Right lobe of liver (tissue), 6 donors: ENCODE data around the gene MAPK14. TPM values are rescaled to one million over a fixed set of nuclear protein-coding genes. Genes with fewer than 3 reads are reported as not detected.

Source experiments
- ATAC-seq, 4 donors: fragments of 200-7000 bp; cut with Tn5 transposase; one replicate each; pipeline ENCODE4 v1.9.1; 2020; ENCODE audit warnings: mild to moderate bottlenecking in 4 of 4, moderate library complexity in 4 of 4
- DNase-seq, 3 donors: peaks; one replicate each; pipeline ENCODE4 v3.0.0-alpha.2; 2020
- H3K27ac ChIP-seq, 3 donors: fragments of 200-600 bp; one replicate each; pipeline ENCODE4 v1.8.0; 2022
- H3K27me3 ChIP-seq, 2 donors: fragments of 200-600 bp; one replicate each; pipeline ENCODE4 v1.8.0; 2022
- H3K36me3 ChIP-seq, 4 donors: fragments of 200-600 bp; sonication (generic) in 1 of 4; one replicate each; pipeline versions ENCODE4 v1.5.1 to v1.8.0; 2017 to 2022; ENCODE audit warnings: control low read depth in 1 of 4
- H3K4me1 ChIP-seq, 4 donors: fragments of 200-600 bp; sonication (generic) in 1 of 4; one replicate each; pipeline versions ENCODE4 v1.5.1 to v1.8.0; 2017 to 2022; ENCODE audit warnings: control low read depth in 1 of 4
- H3K4me3 ChIP-seq, 3 donors: fragments of 200-600 bp; one replicate each; pipeline ENCODE4 v1.8.0; 2022
- H3K9me3 ChIP-seq, 4 donors: fragments of 200-600 bp; sonication (generic) in 1 of 4; one replicate each; pipeline versions ENCODE4 v1.5.1 to v1.8.0; 2017 to 2022; ENCODE audit warnings: control low read depth in 1 of 4
- POLR2A ChIP-seq: fragments of 450-650 bp; IDR thresholded peaks from one replicate; pipeline ENCODE4 v1.6.1; 2017; ENCODE audit warnings: antibody characterized with exemption, mild to moderate bottlenecking
- WGBS: methylation state at CpG from one replicate; pipeline ENCODE4 v1.1.6; 2018; ENCODE audit warnings: low coverage, low lambda C conversion rate; ENCODE audit not compliant: insufficient coverage; ENCODE audit errors: missing lambda C conversion rate; 5-methylcytosine and 5-hydroxymethylcytosine counted together
- intact Hi-C, 2 donors: fragments of 100-400 bp; cut with DNase I; formaldehyde crosslinking; loops; one replicate each; pipeline versions ENCODE4 v1.11.2 to v1.14.1; 2022
- total RNA-seq, 6 experiments: library from RNA; depleted of rRNA in 2 of 6; stranded (reverse); fragments of >200 nt in 2 of 6; fragmentation: NEBNext Ultra II Directional in 3 of 6; extraction: Animal tissue kit (Norgen Biotek cat#: 25700) in 3 of 6; gene quantifications; one replicate each; pipeline versions ENCODE4 v1.1.0 to v1.2.4, GENCODE V29; 2016 to 2023
- TF ChIP-seq, protein P1 (sequence below), 4 donors: fragments of 200-600 bp in 3 of 4; fragments of 450-650 bp in 1 of 4; IDR thresholded peaks; one replicate each; pipeline versions ENCODE4 v1.5.1 to v1.8.0; 2016 to 2022; ENCODE audit warnings: antibody characterized with exemption in 4 of 4, mild to moderate bottlenecking in 2 of 4
- donor health status: DM: no; HTN: yes; CAD: no.
- donor health status: DM: no; HTN: no; CAD: no.
- donor health status: DM: no; HTN: no; CAD: no.
- donor health status: DM: no; HTN: yes; CAD: no.
- donor health status: DM: no; HTN: yes; CAD: no.

Gene MAPK14
- total RNA-seq, 6 experiments from 2014 or later, result 37.9 to 53.3 (median 45.3) TPM

DNA sequence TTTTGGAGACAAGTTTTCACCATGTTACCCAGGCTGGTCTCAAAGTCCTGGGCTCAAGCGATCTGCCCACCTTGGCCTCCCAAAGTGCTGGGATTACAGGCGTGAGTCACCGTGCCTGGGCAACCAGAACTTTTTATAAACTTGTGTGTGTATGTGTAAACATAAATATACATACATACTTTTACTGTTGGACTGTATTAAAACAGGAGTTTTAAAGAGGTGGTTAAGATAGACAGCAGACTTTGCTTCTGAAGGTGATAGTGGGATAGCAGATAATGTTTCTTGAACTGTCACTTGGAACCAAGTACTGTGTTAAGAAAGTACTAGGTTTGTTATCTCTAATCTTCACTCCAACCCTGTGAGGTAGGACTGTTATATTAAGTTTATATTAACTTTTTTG is 74.1 kb downstream of the MAPK14 start:
- no peak overlapping the region for H3K4me3 ChIP-seq
- H3K36me3 ChIP-seq, result peaks cover 0 to 43% (median 11%) of the 10 kb centered on the region in 4 donors
- H3K27ac ChIP-seq, result no peak overlapping the region
- DNase-seq (no peak), ATAC-seq (no peak)
- no peaks in the 10 kb centered on the region for H3K9me3 ChIP-seq
- TF ChIP-seq POLR2A, result no peak
- TF ChIP-seq, protein P1, sequence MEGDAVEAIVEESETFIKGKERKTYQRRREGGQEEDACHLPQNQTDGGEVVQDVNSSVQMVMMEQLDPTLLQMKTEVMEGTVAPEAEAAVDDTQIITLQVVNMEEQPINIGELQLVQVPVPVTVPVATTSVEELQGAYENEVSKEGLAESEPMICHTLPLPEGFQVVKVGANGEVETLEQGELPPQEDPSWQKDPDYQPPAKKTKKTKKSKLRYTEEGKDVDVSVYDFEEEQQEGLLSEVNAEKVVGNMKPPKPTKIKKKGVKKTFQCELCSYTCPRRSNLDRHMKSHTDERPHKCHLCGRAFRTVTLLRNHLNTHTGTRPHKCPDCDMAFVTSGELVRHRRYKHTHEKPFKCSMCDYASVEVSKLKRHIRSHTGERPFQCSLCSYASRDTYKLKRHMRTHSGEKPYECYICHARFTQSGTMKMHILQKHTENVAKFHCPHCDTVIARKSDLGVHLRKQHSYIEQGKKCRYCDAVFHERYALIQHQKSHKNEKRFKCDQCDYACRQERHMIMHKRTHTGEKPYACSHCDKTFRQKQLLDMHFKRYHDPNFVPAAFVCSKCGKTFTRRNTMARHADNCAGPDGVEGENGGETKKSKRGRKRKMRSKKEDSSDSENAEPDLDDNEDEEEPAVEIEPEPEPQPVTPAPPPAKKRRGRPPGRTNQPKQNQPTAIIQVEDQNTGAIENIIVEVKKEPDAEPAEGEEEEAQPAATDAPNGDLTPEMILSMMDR (IDR thresholded peaks at IDR 0.05), result no peak
- WGBS, result 100% methylated on average over 1 of the region's 3 CpGs
- intact Hi-C loops, result no loop called here
- peaks cover 0 to 6% (median 3%) of the 10 kb centered on the region in 4 donors for H3K4me1 ChIP-seq
- no peaks in the 10 kb centered on the region for H3K27me3 ChIP-seq

DNA sequence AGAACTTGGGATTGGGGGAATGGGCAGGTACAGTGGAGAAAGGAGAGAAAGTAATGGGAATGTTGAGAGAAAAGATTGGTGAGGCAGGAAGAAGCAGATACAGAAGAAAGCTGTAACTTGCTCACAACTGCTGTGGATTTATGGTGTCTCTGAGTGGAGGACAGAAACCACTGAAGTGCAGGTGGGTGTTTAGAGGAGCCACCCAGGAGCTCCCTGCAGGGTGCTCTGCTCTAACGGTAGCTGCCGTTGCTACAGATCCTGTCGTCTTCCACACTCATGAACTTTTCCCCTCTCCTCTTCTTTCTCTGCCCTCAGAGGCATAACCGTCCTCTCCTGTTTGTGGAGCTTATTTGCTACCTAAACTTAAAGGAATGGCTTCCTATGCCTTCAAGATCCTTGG is 75.2 kb downstream of the MAPK14 start:
- H3K27me3 ChIP-seq, result no peaks in the 10 kb centered on the region
- DNase-seq (no peak), ATAC-seq (no peak)
- 37% methylated on average over 3 of the region's 4 CpGs for whole genome bisulfite sequencing
- peaks cover 3 to 45% (median 11%) of the 10 kb centered on the region in 4 donors for H3K36me3 ChIP-seq
- no peaks in the 10 kb centered on the region for H3K9me3 ChIP-seq
- no peak for TF ChIP-seq POLR2A
- TF ChIP-seq, protein P1 (IDR thresholded peaks at IDR 0.05), result no peak
- H3K4me1 ChIP-seq, result no peaks in the 10 kb centered on the region
- no peak overlapping the region for H3K27ac ChIP-seq
- no peak overlapping the region for H3K4me3 ChIP-seq
- intact Hi-C loops, result no loop called here

DNA sequence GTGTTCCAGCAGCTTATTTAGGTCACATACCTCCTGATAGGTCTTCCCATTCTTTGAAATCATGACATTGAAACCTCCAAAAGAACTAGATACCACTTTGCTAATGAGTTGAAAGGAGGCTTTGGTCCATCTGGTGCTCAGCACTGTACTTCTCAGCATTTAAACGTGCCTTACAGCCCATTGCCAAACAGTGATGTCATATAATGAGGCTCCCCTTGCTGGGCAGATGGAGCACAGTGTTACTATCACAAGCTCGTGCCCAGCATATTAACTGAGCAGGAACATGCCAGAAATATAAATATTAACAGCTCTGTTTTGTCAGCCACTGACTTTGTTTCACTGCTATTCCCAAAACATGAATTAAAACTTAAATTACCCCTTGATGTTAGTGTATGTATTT is 77.2 kb downstream of the MAPK14 start:
- Histone ChIP-seq H3K36me3 (peaks cover 6 to 64% (median 20%) of the 10 kb centered on the region in 4 donors), H3K4me1 (no peaks in the 10 kb centered on the region), H3K9me3 (no peaks in the 10 kb centered on the region), H3K27me3 (no peaks in the 10 kb centered on the region), H3K27ac (no peak overlapping the region), H3K4me3 (no peak overlapping the region)
- intact Hi-C loops, result no loop called here
- no peak for TF ChIP-seq POLR2A
- TF ChIP-seq, protein P1 (IDR thresholded peaks at IDR 0.05), result no peak
- ATAC-seq (peak in 1 of 4 donors; percentile 40), DNase-seq (no peak)
- WGBS, result 58% methylated on average over 2 of the region's 2 CpGs

DNA sequence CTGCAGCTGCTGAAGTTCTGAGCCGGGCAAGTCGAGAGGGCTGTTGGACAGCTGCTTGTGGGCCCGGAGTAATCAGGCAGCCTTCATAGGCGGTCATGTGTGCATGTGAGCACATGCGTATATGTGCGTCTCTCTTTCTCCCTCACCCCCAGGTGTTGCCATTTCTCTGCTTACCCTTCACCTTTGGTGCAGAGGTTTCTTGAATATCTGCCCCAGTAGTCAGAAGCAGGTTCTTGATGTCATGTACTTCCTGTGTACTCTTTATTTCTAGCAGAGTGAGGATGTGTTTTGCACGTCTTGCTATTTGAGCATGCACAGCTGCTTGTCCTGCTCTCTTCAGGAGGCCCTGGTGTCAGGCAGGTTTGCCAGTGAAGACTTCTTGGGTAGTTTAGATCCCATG is 81.5 kb downstream of the MAPK14 start:
- no peaks in the 10 kb centered on the region for H3K27me3 ChIP-seq
- ATAC-seq, result peak in 2 of 4 donors; percentile 41 to 47
- intact Hi-C loops, result no loop called here
- WGBS, result 79% methylated on average over 7 of the region's 7 CpGs
- DNase-seq, result no peak
- no peak overlapping the region for H3K27ac ChIP-seq
- H3K4me3 ChIP-seq, result no peak overlapping the region
- no peaks in the 10 kb centered on the region for H3K4me1 ChIP-seq
- peaks cover 6 to 57% (median 19%) of the 10 kb centered on the region in 4 donors for H3K36me3 ChIP-seq
- TF ChIP-seq POLR2A, result no peak
- TF ChIP-seq, protein P1 (IDR thresholded peaks at IDR 0.05), result no peak
- H3K9me3 ChIP-seq, result no peaks in the 10 kb centered on the region

DNA sequence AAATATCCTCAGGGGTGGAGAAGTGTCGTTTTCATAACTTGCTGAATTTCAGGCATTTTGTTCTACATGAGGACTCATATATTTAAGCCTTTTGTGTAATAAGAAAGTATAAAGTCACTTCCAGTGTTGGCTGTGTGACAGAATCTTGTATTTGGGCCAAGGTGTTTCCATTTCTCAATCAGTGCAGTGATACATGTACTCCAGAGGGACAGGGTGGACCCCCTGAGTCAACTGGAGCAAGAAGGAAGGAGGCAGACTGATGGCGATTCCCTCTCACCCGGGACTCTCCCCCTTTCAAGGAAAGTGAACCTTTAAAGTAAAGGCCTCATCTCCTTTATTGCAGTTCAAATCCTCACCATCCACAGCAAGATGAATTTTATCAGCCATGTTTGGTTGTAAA is 82.4 kb downstream of the MAPK14 start:
- Histone ChIP-seq H3K27ac (no peak overlapping the region), H3K36me3 (peaks cover 6 to 48% (median 18%) of the 10 kb centered on the region in 4 donors), H3K9me3 (no peaks in the 10 kb centered on the region), H3K4me3 (no peak overlapping the region), H3K4me1 (no peaks in the 10 kb centered on the region), H3K27me3 (no peaks in the 10 kb centered on the region)
- no peak for TF ChIP-seq POLR2A
- TF ChIP-seq, protein P1 (IDR thresholded peaks at IDR 0.05), result no peak
- ATAC-seq (no peak), DNase-seq (no peak)
- intact Hi-C loops, result no loop called here
- WGBS, result 96% methylated on average over 2 of the region's 3 CpGs
